Rectal smooth muscle tissue (tissue), 1 donor: ENCODE results near the gene MALT1.
"Not testable (repeated sequence)": the region's sequence is repeated elsewhere in the genome, so short reads cannot be mapped to it uniquely, and the experiment has no call there.

Experiments
- H3K27ac ChIP-seq: one replicate; pipeline ENCODE4 v1.7.0; 2013; ENCODE audit warnings: low read depth, low read length, inconsistent platforms
- H3K27me3 ChIP-seq: one replicate; pipeline ENCODE4 v1.7.0; 2013; ENCODE audit warnings: low read length; ENCODE audit not compliant: control insufficient read depth, insufficient read depth
- H3K36me3 ChIP-seq: one replicate; pipeline ENCODE4 v1.7.0; 2013; ENCODE audit warnings: low read length; ENCODE audit not compliant: control insufficient read depth, insufficient read depth
- H3K4me1 ChIP-seq: one replicate; pipeline ENCODE4 v1.7.0; 2013; ENCODE audit warnings: low read length; ENCODE audit not compliant: control insufficient read depth, insufficient read depth
- H3K4me3 ChIP-seq: one replicate; pipeline ENCODE4 v1.7.0; 2013; ENCODE audit warnings: low read length
- H3K9ac ChIP-seq: one replicate; pipeline ENCODE4 v1.7.0; 2013; ENCODE audit warnings: low read length

MALT1 gene

DNA sequence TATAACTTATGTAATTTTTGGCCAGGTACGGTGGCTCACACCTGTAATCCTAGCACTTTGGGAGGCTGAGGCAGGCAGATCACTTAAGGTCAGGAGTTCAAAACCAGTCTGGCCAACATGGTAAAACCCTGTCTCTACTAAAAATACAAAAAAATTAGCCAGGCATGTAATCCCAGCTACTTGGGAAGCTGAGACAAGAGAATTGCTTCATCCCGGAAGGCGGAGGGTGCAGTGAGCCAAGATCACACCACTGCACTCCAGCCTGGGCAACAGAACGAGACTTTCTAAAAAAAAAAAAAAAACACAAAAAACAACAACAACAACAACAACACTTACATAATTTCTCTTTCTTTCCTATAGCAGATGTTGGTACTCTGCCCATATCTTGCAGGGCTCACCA is 105.3 kb downstream of the MALT1 start:
- H3K27me3 ChIP-seq, H3K4me1 ChIP-seq, H3K4me3 ChIP-seq, H3K27ac ChIP-seq, H3K36me3 ChIP-seq, H3K9ac ChIP-seq: not testable (repeated sequence)

DNA sequence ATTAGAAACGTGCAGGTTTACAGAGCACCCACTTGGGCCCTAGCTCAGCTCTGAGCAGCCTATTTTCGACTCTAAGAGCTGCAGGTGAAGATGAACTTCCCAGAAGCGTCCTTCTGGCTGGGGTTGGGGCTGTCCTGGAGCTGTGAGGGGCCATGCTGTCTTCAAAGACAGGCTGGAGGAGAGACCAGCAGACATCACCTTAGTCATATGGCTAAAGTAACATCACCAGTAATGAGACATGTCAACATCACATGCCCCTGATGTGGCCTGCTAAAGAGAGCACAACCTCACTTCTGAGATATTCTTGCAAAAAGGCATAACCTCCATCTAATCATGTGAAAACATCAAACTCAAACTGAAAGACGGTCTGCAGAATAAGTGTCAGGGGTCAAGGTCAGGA is 106.2 kb downstream of the MALT1 start:
- H3K27me3 ChIP-seq, result no peaks in the 10 kb centered on the region
- no peaks in the 10 kb centered on the region for H3K36me3 ChIP-seq
- H3K4me1 ChIP-seq, result no peaks in the 10 kb centered on the region
- no peak overlapping the region for H3K27ac ChIP-seq
- no peak overlapping the region for H3K4me3 ChIP-seq
- no peak overlapping the region for H3K9ac ChIP-seq

DNA sequence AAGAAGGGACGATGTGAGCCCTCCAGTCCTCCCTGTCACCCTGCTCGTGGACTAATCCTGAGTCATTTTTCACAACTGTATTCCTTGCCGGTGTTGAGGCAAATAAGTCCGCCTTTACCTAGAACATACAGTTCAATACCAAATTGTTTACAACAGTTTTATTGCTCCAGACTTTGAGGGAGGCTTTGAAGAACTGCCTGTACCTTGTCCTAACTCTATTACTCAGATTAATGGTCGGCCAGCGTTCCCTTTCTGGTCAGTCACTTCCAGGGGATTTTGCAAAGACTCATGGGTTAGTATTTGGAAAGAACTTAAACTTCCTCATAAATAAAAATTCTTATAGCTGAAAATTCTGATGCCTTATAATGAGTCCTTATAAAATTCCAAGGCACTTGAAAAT is 108.3 kb downstream of the MALT1 start:
- H3K4me3 ChIP-seq, result no peak overlapping the region
- peak overlapping the region; percentile 74 for H3K27ac ChIP-seq
- peaks cover 1% of the 10 kb centered on the region for H3K4me1 ChIP-seq
- H3K9ac ChIP-seq, result no peak overlapping the region
- H3K27me3 ChIP-seq, result no peaks in the 10 kb centered on the region
- no peaks in the 10 kb centered on the region for H3K36me3 ChIP-seq

DNA sequence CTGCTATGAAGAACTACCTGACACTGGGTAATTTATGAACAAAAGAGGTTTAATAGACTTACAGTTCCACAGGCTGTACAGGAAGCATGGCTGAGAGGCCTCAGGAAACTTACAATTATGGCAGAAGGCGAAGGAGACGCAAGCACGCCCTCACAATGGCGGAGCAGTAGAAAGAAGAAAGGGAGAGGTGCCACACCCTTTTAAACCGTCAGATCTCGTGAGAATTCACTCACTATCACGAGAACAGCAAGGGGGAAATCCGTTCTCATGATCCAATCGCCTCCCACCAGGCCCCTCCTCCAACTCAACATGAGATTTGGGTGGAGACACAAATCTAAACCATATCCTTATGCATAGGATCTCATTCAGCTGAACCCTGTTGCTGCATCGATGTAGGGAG is 108.8 kb downstream of the MALT1 start:
- Histone ChIP-seq H3K4me3 (no peak overlapping the region), H3K36me3 (no peaks in the 10 kb centered on the region), H3K9ac (no peak overlapping the region), H3K4me1 (peaks cover 3% of the 10 kb centered on the region), H3K27me3 (no peaks in the 10 kb centered on the region), H3K27ac (no peak overlapping the region)

DNA sequence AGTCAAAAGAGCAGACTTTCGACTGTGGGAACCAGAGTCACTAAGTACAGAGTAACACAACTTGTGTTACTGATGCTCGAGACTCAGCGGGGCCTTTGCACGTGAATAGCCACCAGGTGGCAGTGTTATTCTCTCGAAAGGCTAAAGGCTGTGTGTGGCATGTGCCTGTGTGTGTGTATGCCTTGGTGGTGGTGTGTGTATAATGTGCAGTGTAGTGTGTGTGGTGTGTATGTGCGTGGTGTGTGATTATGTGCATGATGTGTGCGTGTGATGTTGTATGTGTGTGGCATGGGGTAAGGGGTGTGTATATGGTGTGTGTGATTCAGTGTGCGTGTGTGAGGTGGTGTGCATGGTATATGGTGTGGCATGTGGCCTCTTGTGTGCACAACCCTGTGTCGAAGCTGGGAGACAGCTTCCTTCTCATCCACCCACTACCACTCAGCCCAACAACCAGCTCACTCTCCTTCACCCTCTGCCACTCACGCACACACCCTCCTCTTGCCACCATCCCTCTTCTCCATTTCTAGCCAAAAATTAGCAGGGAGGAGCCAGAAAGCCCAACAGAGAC is 110.4 kb downstream of the MALT1 start:
- Histone ChIP-seq H3K27me3 (no peaks in the 10 kb centered on the region), H3K27ac (no peak overlapping the region), H3K9ac (no peak overlapping the region), H3K36me3 (no peaks in the 10 kb centered on the region), H3K4me3 (no peak overlapping the region), H3K4me1 (peaks cover 3% of the 10 kb centered on the region)

DNA sequence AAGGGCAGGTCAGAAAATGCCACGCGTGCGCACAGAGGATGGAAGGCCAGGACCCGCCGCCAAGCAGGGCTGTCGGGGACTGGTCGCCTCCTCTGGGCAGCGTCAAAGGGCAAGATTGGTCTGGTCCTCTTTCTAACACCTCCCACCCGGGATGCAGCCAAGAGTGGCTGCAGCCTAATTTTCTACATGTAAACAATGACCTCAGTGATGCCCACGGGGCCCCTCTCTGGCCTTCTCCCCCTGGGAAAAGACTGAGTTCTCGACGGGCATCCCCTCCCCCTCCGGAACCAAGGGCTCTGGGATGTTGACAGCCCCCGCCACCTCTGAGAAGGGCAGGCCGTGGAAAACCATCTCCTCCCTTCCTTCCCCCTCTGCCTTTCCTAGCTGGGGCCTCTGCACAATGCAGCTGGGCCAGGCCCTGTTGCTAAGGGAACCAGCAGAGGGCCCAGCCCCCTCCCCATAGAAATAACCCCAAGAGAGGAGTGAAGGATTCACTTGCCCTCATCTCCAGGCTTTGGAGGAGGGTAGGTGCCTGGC is 113.4 kb downstream of the MALT1 start:
- no peak overlapping the region for H3K27ac ChIP-seq
- peaks cover 3% of the 10 kb centered on the region for H3K4me1 ChIP-seq
- no peaks in the 10 kb centered on the region for H3K36me3 ChIP-seq
- H3K4me3 ChIP-seq, result no peak overlapping the region
- no peaks in the 10 kb centered on the region for H3K27me3 ChIP-seq
- no peak overlapping the region for H3K9ac ChIP-seq

DNA sequence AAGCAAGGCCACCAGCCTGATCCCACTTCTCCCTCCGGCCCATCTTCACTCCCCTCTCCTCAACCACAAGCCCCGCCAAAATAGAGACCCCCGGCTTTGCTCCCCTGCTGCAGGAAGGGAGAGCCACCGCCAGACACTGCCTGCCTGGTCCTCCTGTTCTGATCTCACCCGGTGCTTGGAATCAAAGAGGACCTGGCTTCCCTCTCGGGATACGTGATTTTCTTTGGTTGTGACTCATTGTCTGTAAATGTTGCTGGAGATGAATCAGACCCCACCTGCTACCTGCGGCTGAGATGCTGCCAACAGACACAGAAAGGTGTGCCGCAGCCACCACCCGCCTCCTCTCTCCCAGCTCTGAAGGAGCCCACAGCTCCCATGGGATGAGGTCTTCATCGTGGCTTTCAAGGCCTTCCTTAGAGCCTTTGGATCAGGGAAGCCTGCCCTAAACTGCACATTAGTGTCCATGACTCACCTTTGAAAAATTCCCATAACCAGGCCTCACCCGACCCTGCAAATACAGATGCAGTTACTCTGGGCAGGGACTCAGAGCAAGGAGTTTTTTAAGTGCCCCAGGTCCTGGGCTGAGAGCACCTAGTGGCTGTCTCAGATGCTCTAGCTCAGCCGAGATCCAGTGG is 114.0 kb downstream of the MALT1 start:
- Histone ChIP-seq H3K4me3 (no peak overlapping the region), H3K27me3 (no peaks in the 10 kb centered on the region), H3K4me1 (peaks cover 3% of the 10 kb centered on the region), H3K36me3 (no peaks in the 10 kb centered on the region), H3K9ac (no peak overlapping the region), H3K27ac (no peak overlapping the region)

DNA sequence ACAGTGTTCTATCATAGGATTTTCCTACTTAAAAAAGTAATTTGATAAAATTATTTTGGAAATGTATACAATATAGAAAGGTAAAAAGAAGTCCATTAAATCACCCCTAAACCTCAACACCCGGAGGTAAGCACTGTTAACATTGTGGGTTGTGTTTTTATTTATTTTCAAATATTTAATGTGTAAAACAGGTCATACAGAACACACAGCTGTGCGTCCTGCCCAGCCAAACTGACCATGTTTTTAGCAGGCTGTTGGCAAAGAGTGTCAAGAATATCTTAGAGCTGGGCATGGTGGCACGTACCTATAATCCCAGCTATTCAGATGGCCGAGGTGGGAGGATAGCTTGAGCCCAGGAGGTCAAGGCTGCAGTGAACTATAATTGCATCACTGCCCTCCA is 114.6 kb downstream of the MALT1 start:
- Histone ChIP-seq H3K27me3 (no peaks in the 10 kb centered on the region), H3K27ac (no peak overlapping the region), H3K4me3 (no peak overlapping the region), H3K36me3 (no peaks in the 10 kb centered on the region), H3K4me1 (peaks cover 3% of the 10 kb centered on the region), H3K9ac (no peak overlapping the region)

DNA sequence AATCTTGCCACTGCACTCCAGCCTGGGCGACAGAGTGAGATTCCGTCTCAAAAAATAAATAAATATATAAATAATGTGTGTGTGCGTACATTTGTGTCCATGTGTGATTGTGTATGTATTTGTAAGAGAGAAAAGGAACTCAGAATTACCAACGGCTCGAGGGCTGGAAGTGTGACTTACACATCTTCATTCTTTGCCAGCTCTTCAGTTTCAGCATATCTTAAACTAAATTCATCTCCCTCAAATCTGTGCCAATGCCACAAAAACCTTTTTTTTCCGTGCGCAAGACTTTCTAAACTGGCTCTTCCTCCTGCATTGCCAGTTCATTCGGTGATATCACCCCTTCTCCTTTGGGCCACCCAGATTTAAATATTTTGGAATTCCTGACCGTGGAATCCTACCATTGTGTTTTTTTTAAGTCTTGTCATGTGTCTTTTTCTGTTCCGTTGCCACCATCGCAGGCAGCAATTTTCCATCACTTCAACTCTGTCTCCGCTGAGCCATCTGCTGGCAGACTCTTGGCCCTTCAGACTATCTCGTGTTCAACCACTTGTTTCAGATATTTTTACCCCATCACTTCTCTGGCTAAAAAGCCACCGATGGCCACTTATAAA is 116.4 kb downstream of the MALT1 start:
- H3K4me3 ChIP-seq, result no peak overlapping the region
- H3K27me3 ChIP-seq, result no peaks in the 10 kb centered on the region
- no peak overlapping the region for H3K9ac ChIP-seq
- H3K4me1 ChIP-seq, result peaks cover 3% of the 10 kb centered on the region
- no peak overlapping the region for H3K27ac ChIP-seq
- H3K36me3 ChIP-seq, result no peaks in the 10 kb centered on the region

DNA sequence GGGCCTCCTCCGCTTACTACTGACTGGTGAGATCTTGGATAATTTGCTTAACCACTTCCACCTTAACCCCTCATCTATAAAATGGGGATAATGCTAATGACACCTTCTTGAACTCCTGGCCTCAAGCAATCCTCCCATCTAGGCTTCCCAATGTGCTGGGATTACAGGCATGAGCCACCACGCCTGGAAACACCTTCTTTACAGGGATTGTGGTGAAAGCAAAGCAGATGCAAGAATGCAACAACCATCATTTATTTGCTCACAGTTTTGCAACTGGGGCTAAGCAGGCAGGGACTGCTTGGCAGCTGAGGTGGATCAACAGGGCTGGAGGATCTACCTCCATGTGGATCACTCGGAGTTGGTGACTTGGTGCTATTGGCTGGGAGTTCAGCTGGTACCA is 117.2 kb downstream of the MALT1 start:
- Histone ChIP-seq H3K4me1 (peaks cover 3% of the 10 kb centered on the region), H3K27ac (no peak overlapping the region), H3K4me3 (no peak overlapping the region), H3K36me3 (no peaks in the 10 kb centered on the region), H3K27me3 (no peaks in the 10 kb centered on the region), H3K9ac (no peak overlapping the region)

DNA sequence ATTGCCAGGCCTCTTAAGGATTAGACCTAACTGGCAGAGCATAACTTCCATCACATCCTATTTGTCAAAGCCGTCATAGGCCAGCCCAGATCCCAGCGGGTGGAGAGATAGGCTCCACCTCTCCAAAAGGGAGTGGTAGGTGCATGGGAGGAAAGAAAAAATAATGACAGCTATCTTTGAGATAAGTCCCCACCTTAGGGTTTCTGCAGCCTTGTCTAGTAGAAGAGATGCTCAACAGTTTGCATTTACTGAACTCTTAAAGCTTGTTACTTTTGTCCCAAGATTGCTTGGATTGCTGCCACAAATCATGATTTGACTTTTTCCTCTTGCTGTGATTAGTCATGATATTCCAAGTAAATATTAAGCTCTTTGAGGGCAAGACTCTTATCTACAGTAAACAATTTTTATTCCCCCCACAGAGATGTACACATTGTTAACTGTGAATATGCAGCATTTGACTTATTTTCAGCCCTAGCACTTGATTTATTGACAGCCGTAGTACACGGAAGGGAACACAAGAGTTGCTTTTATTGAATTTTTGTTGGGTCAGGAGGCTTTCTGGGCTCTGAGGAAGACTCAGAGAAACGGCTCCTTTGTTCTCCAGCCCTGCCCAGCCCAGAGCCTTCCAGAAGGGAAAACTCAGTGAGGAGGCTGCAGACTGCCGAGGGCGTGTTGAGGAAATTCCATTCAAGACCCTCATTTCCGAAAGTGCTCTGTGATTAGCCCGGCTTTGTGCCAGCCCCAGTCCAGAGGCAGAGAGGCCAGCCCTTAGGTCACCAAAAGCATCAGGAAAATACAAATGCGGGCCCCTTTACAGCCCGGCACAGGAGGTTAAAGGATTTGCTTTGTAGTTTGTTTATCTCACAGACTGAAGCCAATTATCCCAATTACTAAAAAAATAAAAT is 118.0 kb downstream of the MALT1 start:
- peaks cover 3% of the 10 kb centered on the region for H3K4me1 ChIP-seq
- H3K4me3 ChIP-seq, result no peak overlapping the region
- no peak overlapping the region for H3K27ac ChIP-seq
- H3K9ac ChIP-seq, result no peak overlapping the region
- no peaks in the 10 kb centered on the region for H3K36me3 ChIP-seq
- H3K27me3 ChIP-seq, result no peaks in the 10 kb centered on the region

DNA sequence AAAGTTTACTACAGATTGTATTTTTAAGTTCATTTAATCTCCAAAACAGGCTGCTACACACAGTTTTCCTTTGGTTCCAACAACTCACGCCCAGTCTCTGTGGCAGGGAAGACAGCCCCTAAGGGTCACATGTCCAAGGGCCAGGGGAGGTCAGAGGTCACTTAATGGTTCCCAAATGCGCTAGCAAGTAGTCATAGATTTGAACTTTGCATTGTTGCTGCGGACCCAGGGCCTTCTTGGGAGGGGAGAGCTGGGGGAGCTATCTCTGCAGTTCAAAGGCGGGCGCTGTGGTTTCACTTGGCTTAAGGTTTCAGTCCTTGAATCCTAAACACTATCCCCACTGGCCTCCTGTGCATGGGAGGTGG is 118.6 kb downstream of the MALT1 start:
- Histone ChIP-seq H3K4me1 (no peaks in the 10 kb centered on the region), H3K36me3 (no peaks in the 10 kb centered on the region), H3K27ac (no peak overlapping the region), H3K9ac (no peak overlapping the region), H3K27me3 (no peaks in the 10 kb centered on the region), H3K4me3 (no peak overlapping the region)
